IPS-15b (cell line): Measurements from ENCODE around the gene GUCY2D.
A peak's percentile ranks its signal among the peaks of the same experiment; 100 is the strongest.
"Not testable (repeated sequence)": the region's sequence is repeated elsewhere in the genome, so short reads cannot be mapped to it uniquely, and the experiment has no call there.

ENCODE experiments used
- H3K27me3 ChIP-seq: one replicate; pipeline ENCODE4 v1.6.1; 2013; ENCODE audit warnings: low read length; ENCODE audit not compliant: control insufficient read depth, insufficient read depth
- H3K36me3 ChIP-seq: one replicate; pipeline ENCODE4 v1.6.1; 2013; ENCODE audit warnings: low read length; ENCODE audit not compliant: control insufficient read depth, insufficient read depth
- H3K4me1 ChIP-seq: one replicate; pipeline ENCODE4 v1.6.1; 2013; ENCODE audit warnings: mild to moderate bottlenecking, low read length; ENCODE audit not compliant: control insufficient read depth, insufficient read depth
- H3K4me3 ChIP-seq: one replicate; pipeline ENCODE4 v1.5.1; 2013; ENCODE audit warnings: low read depth, low read length
- H3K9ac ChIP-seq: one replicate; pipeline ENCODE4 v1.6.1; 2013; ENCODE audit warnings: low read depth, mild to moderate bottlenecking, low read length
- H3K9me3 ChIP-seq: one replicate; pipeline ENCODE4 v1.6.1; 2013; ENCODE audit warnings: mild to moderate bottlenecking, low read length; ENCODE audit not compliant: control insufficient read depth, insufficient read depth

The GUCY2D gene

GRCh38 chr17:8056232-8056975 lies 54.0 kb downstream of the GUCY2D start:
- Histone ChIP-seq H3K36me3 (no peaks in the 10 kb centered on the region), H3K4me3 (no peak overlapping the region), H3K9ac (no peak overlapping the region), H3K4me1 (peaks cover under 1% of the 10 kb centered on the region), H3K9me3 (no peaks in the 10 kb centered on the region), H3K27me3 (peaks cover 48% of the 10 kb centered on the region)

GRCh38 chr17:8056976-8057625 lies 54.7 kb downstream of the GUCY2D start:
- no peaks in the 10 kb centered on the region for H3K9me3 ChIP-seq
- peaks cover 51% of the 10 kb centered on the region for H3K27me3 ChIP-seq
- H3K4me3 ChIP-seq = no peak overlapping the region
- no peak overlapping the region for H3K9ac ChIP-seq
- no peaks in the 10 kb centered on the region for H3K36me3 ChIP-seq
- H3K4me1 ChIP-seq = peaks cover 4% of the 10 kb centered on the region

- Histone ChIP-seq H3K36me3 (no peaks in the 10 kb centered on the region), H3K9me3 (no peaks in the 10 kb centered on the region), H3K27me3 (peaks cover 56% of the 10 kb centered on the region), H3K9ac (no peak overlapping the region), H3K4me3 (peak overlapping the region; percentile 4), H3K4me1 (peaks cover 9% of the 10 kb centered on the region)
Observed at GRCh38 chr17:8057691-8058114, 55.3 kb downstream of the GUCY2D start.

- Histone ChIP-seq H3K4me1 (peaks cover 14% of the 10 kb centered on the region), H3K4me3 (no peak overlapping the region), H3K9me3 (no peaks in the 10 kb centered on the region), H3K27me3 (peaks cover 67% of the 10 kb centered on the region), H3K9ac (no peak overlapping the region), H3K36me3 (no peaks in the 10 kb centered on the region)
Observed at GRCh38 chr17:8059131-8059530, 56.7 kb downstream of the GUCY2D start.

- no peaks in the 10 kb centered on the region for H3K36me3 ChIP-seq
- H3K4me3 ChIP-seq = no peak overlapping the region
- H3K4me1 ChIP-seq = peaks cover 17% of the 10 kb centered on the region
- H3K27me3 ChIP-seq = peaks cover 75% of the 10 kb centered on the region
- H3K9ac ChIP-seq = no peak overlapping the region
- no peaks in the 10 kb centered on the region for H3K9me3 ChIP-seq
Observed at GRCh38 chr17:8060274-8060673, 57.9 kb downstream of the GUCY2D start.

GRCh38 chr17:8061851-8062250 lies 59.4 kb downstream of the GUCY2D start:
- H3K4me3 ChIP-seq, H3K36me3 ChIP-seq, H3K9me3 ChIP-seq, H3K9ac ChIP-seq: not testable (repeated sequence)
- peaks cover 75% of the 10 kb centered on the region for H3K27me3 ChIP-seq
- peaks cover 17% of the 10 kb centered on the region for H3K4me1 ChIP-seq

GRCh38 chr17:8062435-8062806 lies 60.0 kb downstream of the GUCY2D start:
- Histone ChIP-seq H3K4me1 (peaks cover 17% of the 10 kb centered on the region), H3K27me3 (peaks cover 72% of the 10 kb centered on the region), H3K4me3 (peak overlapping the region; percentile 51), H3K36me3 (no peaks in the 10 kb centered on the region), H3K9ac (no peak overlapping the region), H3K9me3 (no peaks in the 10 kb centered on the region)

GRCh38 chr17:8062807-8063483 lies 60.5 kb downstream of the GUCY2D start:
- no peaks in the 10 kb centered on the region for H3K9me3 ChIP-seq
- peak overlapping the region; percentile 51 for H3K4me3 ChIP-seq
- H3K9ac ChIP-seq = no peak overlapping the region
- H3K36me3 ChIP-seq = no peaks in the 10 kb centered on the region
- H3K27me3 ChIP-seq = peaks cover 72% of the 10 kb centered on the region
- peaks cover 17% of the 10 kb centered on the region for H3K4me1 ChIP-seq

- Histone ChIP-seq H3K9ac (no peak overlapping the region), H3K4me3 (peak overlapping the region; percentile 51)
Observed at GRCh38 chr17:8063761-8064534, 61.5 kb downstream of the GUCY2D start.

GRCh38 chr17:8064561-8065019 lies 62.2 kb downstream of the GUCY2D start:
- H3K4me1 ChIP-seq = peaks cover 17% of the 10 kb centered on the region
- H3K9ac ChIP-seq = no peak overlapping the region
- no peaks in the 10 kb centered on the region for H3K36me3 ChIP-seq
- no peak overlapping the region for H3K4me3 ChIP-seq
- peaks cover 76% of the 10 kb centered on the region for H3K27me3 ChIP-seq
- H3K9me3 ChIP-seq = no peaks in the 10 kb centered on the region

More at GRCh38 chr17:8063761-8064534, 61.5 kb downstream of the GUCY2D start:
- Histone ChIP-seq H3K27me3 (peaks cover 76% of the 10 kb centered on the region), H3K4me1 (peaks cover 17% of the 10 kb centered on the region), H3K36me3 (no peaks in the 10 kb centered on the region), H3K9me3 (no peaks in the 10 kb centered on the region)
